Stimulated activated CD8-positive, alpha-beta memory T cell treated with anti-CD3 and anti-CD28 coated beads, Interleukin-7, amount 100 ng/mL, for 1 hour (primary cell): ENCODE data around the gene PDK2.
A peak's percentile ranks its signal among the peaks of the same experiment; 100 is the strongest.

Experiments
- DNase-seq, 2 donors: peaks; one replicate each; pipeline ENCODE4 v3.0.0-alpha.2; 2020; ENCODE audit warnings: low read depth in 2 of 2

Gene PDK2

GRCh38 chr17:50079334-50080095, 15.6 kb upstream of the PDK2 start:
- no peak for DNase-seq

- DNase-seq = no peak
Measured at GRCh38 chr17:50080096-50080480, 15.1 kb upstream of the PDK2 start.

- DNase-seq = no peak
Measured at GRCh38 chr17:50080827-50081226, 14.3 kb upstream of the PDK2 start.

- no peak for DNase-seq
Measured at GRCh38 chr17:50081757-50082156, 13.4 kb upstream of the PDK2 start.

GRCh38 chr17:50087246-50087911, 7.8 kb upstream of the PDK2 start:
- peak; percentile 44 to 61 for DNase-seq

- DNase-seq = no peak
Measured at GRCh38 chr17:50087912-50088405, 7.2 kb upstream of the PDK2 start.

GRCh38 chr17:50088952-50089825, 6.0 kb upstream of the PDK2 start:
- no peak for DNase-seq

GRCh38 chr17:50090071-50090470, 5.1 kb upstream of the PDK2 start:
- DNase-seq = no peak

- DNase-seq = no peak
Measured at GRCh38 chr17:50090971-50091917, 3.9 kb upstream of the PDK2 start.

- DNase-seq = no peak
Measured at GRCh38 chr17:50091918-50092285, 3.2 kb upstream of the PDK2 start.

GRCh38 chr17:50093246-50093645, 1.9 kb upstream of the PDK2 start:
- no peak for DNase-seq

- no peak for DNase-seq
Measured at GRCh38 chr17:50093807-50094206, 1.3 kb upstream of the PDK2 start.

- peak; percentile 83 to 93 for DNase-seq
Measured at GRCh38 chr17:50094243-50094752, 853 bp upstream of the PDK2 start.

- no peak for DNase-seq
Measured at GRCh38 chr17:50095626-50096037, 481 bp downstream of the PDK2 start.

GRCh38 chr17:50096092-50096491, 941 bp downstream of the PDK2 start:
- no peak for DNase-seq

- no peak for DNase-seq
Measured at GRCh38 chr17:50096758-50097157, 1.6 kb downstream of the PDK2 start.

- no peak for DNase-seq
Measured at GRCh38 chr17:50097455-50097854, 2.3 kb downstream of the PDK2 start.

GRCh38 chr17:50097926-50098325, 2.8 kb downstream of the PDK2 start:
- no peak for DNase-seq

- no peak for DNase-seq
Measured at GRCh38 chr17:50098583-50098982, 3.4 kb downstream of the PDK2 start.

- no peak for DNase-seq
Measured at GRCh38 chr17:50099003-50099402, 3.9 kb downstream of the PDK2 start.

- DNase-seq = no peak
Measured at GRCh38 chr17:50100480-50100883, 5.3 kb downstream of the PDK2 start.
